ENCODE data around the gene PPP2R5B.

PPP2R5B gene

DNA sequence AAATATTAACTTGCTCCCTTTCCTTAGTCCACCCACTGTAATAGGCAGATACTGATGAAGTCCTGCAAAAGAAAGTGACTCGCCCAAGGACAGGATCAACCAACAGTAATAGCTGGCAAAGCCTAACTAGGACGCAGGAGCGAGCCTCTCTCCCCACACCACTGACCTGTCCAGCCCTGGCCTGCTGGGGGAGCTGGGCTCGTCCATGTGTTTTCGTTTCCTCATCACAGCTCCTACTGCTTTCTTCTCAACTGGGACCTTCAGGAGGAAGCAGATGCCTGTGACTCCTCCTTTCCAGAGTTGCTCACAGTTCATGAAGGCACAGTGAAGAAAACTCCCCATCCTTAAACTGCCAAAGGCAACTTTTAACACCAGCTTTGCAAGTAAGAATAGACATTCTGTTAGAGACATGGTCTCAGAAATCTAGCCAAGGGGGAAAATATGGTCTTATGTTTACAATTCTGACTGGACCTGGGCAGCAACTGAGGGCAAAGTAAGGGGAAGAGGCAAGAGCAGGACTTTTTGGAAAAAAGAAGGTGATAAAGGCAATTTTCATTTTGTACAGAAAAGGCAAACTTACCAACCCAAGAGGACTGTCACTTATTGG lies 22.8 kb downstream of the PPP2R5B start (continued):
- TF ChIP-seq, protein P1, sequence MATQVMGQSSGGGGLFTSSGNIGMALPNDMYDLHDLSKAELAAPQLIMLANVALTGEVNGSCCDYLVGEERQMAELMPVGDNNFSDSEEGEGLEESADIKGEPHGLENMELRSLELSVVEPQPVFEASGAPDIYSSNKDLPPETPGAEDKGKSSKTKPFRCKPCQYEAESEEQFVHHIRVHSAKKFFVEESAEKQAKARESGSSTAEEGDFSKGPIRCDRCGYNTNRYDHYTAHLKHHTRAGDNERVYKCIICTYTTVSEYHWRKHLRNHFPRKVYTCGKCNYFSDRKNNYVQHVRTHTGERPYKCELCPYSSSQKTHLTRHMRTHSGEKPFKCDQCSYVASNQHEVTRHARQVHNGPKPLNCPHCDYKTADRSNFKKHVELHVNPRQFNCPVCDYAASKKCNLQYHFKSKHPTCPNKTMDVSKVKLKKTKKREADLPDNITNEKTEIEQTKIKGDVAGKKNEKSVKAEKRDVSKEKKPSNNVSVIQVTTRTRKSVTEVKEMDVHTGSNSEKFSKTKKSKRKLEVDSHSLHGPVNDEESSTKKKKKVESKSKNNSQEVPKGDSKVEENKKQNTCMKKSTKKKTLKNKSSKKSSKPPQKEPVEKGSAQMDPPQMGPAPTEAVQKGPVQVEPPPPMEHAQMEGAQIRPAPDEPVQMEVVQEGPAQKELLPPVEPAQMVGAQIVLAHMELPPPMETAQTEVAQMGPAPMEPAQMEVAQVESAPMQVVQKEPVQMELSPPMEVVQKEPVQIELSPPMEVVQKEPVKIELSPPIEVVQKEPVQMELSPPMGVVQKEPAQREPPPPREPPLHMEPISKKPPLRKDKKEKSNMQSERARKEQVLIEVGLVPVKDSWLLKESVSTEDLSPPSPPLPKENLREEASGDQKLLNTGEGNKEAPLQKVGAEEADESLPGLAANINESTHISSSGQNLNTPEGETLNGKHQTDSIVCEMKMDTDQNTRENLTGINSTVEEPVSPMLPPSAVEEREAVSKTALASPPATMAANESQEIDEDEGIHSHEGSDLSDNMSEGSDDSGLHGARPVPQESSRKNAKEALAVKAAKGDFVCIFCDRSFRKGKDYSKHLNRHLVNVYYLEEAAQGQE (tag by site-specific recombination; IDR thresholded peaks at IDR 0.05): no peak
- no peak for TF ChIP-seq ZBTB48 (tag by site-specific recombination; IDR thresholded peaks at IDR 0.05)
- TF ChIP-seq ZNF324 (tag by site-specific recombination; IDR thresholded peaks at IDR 0.05): no peak
- no peak for TF ChIP-seq KLF10 (tag by site-specific recombination; IDR thresholded peaks at IDR 0.05)
- TF ChIP-seq ZNF791 (tag by site-specific recombination; IDR thresholded peaks at IDR 0.05): no peak
- no peak for TF ChIP-seq SP7 (tag by site-specific recombination; IDR thresholded peaks at IDR 0.05)
- no peak for TF ChIP-seq ZNF747 (tag by site-specific recombination; IDR thresholded peaks at IDR 0.05)
- TF ChIP-seq TRIM28 (IDR thresholded peaks at IDR 0.05; ENCODE audit: borderline replicate concordance, low read length): no peak

DNA sequence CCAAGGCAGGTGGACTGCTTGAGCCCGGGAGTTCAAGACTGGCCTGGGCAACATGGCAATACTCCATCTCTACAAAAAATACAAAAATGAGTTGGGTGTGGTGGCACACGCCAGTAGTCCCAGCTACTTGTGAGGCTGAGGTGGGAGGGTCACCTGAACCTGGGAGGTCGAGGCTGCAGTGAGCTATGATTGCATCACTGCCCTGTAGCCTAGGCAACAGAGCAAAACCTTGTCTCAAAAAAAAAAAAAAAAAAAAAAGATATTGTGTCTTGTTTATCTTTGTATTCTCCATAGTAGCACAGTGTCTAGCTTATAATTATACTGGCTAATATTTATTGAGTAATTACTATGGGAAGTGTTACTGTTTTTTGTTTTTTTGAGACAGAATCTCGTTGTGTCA lies 27.0 kb downstream of the PPP2R5B start:
- Histone ChIP-seq H3K27ac (ENCODE audit: extremely low read depth, low read depth, low read length) (no peak overlapping the region), H3K9me3 (ENCODE audit: control insufficient read depth, insufficient read depth, low read depth, low read length) (no peaks in the 10 kb centered on the region), H3K4me1 (ENCODE audit: control insufficient read depth, insufficient read depth, low read length) (no peaks in the 10 kb centered on the region), H3K36me3 (ENCODE audit: control insufficient read depth in 2 of 2, insufficient read depth in 1 of 2, low read length in 2 of 2) (no peaks in the 10 kb centered on the region), H3K4me3 (ENCODE audit: low read depth, low read length) (no peak overlapping the region)
- ChIA-PET POLR2A (no interaction called here), CTCF (interaction anchor here (0.7 to 1.1 kb wide), 5 partner anchors 45 to 228 kb away, joined by 3 to 4 read pairs (median 3); partner anchors contain the start of gene BATF2)
- TF ChIP-seq ZNF133 (tag by site-specific recombination; IDR thresholded peaks at IDR 0.05): no peak
- TF ChIP-seq ZNF670 (tag by site-specific recombination; IDR thresholded peaks at IDR 0.05; ENCODE audit: low read depth): no peak
- no peak for TF ChIP-seq ZNF549 (tag by site-specific recombination; IDR thresholded peaks at IDR 0.05)
- TF ChIP-seq GLI4 (tag by site-specific recombination; IDR thresholded peaks at IDR 0.05): no peak
- TF ChIP-seq KLF8 (tag by site-specific recombination; IDR thresholded peaks at IDR 0.05): no peak
- TF ChIP-seq, protein P2, sequence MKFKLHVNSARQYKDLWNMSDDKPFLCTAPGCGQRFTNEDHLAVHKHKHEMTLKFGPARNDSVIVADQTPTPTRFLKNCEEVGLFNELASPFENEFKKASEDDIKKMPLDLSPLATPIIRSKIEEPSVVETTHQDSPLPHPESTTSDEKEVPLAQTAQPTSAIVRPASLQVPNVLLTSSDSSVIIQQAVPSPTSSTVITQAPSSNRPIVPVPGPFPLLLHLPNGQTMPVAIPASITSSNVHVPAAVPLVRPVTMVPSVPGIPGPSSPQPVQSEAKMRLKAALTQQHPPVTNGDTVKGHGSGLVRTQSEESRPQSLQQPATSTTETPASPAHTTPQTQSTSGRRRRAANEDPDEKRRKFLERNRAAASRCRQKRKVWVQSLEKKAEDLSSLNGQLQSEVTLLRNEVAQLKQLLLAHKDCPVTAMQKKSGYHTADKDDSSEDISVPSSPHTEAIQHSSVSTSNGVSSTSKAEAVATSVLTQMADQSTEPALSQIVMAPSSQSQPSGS (tag by site-specific recombination; IDR thresholded peaks at IDR 0.05; ENCODE audit: low read depth): no peak
- TF ChIP-seq MZF1 (tag by site-specific recombination; IDR thresholded peaks at IDR 0.05; ENCODE audit: borderline replicate concordance): no peak
- TF ChIP-seq, protein P1 (tag by site-specific recombination; IDR thresholded peaks at IDR 0.05): no peak
- TF ChIP-seq ZNF585B (tag by site-specific recombination; IDR thresholded peaks at IDR 0.05): no peak
- no peak for TF ChIP-seq ZNF610 (tag by site-specific recombination; IDR thresholded peaks at IDR 0.05; ENCODE audit: borderline replicate concordance)
- TF ChIP-seq ZNF311 (tag by site-specific recombination; IDR thresholded peaks at IDR 0.05; ENCODE audit: borderline replicate concordance): no peak
- TF ChIP-seq, protein P3, sequence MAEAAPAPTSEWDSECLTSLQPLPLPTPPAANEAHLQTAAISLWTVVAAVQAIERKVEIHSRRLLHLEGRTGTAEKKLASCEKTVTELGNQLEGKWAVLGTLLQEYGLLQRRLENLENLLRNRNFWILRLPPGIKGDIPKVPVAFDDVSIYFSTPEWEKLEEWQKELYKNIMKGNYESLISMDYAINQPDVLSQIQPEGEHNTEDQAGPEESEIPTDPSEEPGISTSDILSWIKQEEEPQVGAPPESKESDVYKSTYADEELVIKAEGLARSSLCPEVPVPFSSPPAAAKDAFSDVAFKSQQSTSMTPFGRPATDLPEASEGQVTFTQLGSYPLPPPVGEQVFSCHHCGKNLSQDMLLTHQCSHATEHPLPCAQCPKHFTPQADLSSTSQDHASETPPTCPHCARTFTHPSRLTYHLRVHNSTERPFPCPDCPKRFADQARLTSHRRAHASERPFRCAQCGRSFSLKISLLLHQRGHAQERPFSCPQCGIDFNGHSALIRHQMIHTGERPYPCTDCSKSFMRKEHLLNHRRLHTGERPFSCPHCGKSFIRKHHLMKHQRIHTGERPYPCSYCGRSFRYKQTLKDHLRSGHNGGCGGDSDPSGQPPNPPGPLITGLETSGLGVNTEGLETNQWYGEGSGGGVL (tag by site-specific recombination; IDR thresholded peaks at IDR 0.05): no peak
- TF ChIP-seq ZBTB48 (tag by site-specific recombination; IDR thresholded peaks at IDR 0.05): no peak
- TF ChIP-seq ZNF768 (tag by site-specific recombination; IDR thresholded peaks at IDR 0.05): no peak
- TF ChIP-seq ZNF776 (tag by site-specific recombination; IDR thresholded peaks at IDR 0.05; ENCODE audit: borderline replicate concordance): no peak
- TF ChIP-seq ZNF266 (tag by site-specific recombination; IDR thresholded peaks at IDR 0.05; ENCODE audit: low read depth): no peak
- TF ChIP-seq, protein P4, sequence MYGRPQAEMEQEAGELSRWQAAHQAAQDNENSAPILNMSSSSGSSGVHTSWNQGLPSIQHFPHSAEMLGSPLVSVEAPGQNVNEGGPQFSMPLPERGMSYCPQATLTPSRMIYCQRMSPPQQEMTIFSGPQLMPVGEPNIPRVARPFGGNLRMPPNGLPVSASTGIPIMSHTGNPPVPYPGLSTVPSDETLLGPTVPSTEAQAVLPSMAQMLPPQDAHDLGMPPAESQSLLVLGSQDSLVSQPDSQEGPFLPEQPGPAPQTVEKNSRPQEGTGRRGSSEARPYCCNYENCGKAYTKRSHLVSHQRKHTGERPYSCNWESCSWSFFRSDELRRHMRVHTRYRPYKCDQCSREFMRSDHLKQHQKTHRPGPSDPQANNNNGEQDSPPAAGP (tag by site-specific recombination; IDR thresholded peaks at IDR 0.05): no peak

All from HEK293 (cell line).